ENCODE measurements around the gene FCHO2.

The FCHO2 gene

GRCh38 chr5:73115399-73116051 lies 159.7 kb downstream of the FCHO2 start:
- no peak for DNase-seq

DNA sequence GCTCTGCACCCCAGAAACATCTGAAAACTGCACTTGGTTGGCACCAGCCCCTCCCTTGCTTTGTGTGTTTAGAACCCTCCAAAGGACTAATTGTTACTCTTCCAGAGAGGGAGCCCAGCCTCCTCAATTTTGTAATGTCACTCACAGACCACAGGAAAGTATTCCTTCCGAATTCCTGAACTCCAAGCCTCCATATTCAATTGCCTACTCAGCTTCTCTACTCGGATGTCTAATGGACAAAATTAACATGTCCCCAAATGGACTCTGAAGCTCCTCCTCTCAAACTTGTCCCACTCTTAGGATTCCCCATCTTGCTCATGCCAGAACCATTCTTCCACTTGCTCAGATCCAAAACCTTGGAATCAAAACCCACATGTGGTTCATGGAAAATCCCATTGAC lies 160.7 kb downstream of the FCHO2 start:
- DNase-seq = no peak

DNA sequence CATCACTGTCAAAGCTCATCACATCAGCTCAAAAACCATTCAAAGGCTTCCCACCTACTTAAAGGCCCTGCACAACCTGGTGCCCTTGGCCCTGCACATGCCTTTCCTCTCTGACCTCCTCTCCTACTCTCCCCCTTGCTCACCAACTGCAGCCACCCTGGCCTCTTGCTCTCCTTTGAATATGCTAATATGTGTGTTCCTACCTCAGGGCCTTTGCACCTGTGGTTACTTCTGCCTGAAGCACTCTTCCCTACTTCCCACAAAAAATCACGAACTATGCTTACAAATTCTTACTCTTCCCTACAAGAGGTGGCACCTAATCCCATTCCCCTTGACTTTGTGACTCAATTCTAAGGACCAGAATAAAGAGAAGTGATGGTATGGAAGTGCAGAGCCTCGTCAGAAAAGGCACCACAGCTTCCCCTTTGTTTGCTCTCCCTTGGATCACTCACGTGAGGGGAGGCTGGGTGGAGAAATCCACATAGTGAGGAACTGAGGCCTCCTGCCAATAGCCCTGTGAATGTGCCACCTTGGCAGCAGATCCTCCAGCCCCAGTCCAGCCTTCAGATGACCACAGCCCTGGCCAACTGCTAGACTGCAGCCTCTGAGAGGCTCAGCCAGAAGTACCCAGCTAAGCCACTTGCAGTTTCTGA lies 161.4 kb downstream of the FCHO2 start:
- no peak for DNase-seq

DNA sequence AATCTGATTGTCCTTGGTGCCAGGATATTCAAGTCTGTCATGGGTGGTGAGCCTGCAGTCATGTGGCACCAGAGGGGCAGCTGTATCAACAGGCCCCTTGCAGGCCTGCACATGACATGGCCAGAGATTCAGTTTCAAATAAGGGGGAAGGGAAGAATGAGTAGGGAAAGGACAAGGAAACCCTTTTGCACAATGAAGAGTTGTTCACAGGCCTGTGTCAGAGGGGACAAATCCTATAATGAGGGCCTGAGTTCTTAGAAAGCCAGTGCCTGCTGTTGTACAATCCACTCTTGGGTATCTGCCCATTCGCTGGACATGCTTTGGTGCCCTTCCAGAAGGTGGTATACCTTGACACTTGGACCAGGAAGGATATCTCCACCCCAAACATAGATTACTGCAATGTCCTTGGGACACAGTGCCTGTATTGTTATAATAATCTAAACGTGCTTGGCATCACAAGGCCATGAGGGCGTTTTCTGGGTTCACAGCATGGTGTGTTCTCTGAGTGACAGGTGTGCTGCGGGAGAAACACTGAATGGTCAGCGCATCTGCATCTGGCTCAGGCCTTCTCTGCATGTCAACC lies 162.6 kb downstream of the FCHO2 start:
- no peak for DNase-seq

GRCh38 chr5:73119451-73120157 lies 163.8 kb downstream of the FCHO2 start:
- peak; percentile 14 for DNase-seq

DNA sequence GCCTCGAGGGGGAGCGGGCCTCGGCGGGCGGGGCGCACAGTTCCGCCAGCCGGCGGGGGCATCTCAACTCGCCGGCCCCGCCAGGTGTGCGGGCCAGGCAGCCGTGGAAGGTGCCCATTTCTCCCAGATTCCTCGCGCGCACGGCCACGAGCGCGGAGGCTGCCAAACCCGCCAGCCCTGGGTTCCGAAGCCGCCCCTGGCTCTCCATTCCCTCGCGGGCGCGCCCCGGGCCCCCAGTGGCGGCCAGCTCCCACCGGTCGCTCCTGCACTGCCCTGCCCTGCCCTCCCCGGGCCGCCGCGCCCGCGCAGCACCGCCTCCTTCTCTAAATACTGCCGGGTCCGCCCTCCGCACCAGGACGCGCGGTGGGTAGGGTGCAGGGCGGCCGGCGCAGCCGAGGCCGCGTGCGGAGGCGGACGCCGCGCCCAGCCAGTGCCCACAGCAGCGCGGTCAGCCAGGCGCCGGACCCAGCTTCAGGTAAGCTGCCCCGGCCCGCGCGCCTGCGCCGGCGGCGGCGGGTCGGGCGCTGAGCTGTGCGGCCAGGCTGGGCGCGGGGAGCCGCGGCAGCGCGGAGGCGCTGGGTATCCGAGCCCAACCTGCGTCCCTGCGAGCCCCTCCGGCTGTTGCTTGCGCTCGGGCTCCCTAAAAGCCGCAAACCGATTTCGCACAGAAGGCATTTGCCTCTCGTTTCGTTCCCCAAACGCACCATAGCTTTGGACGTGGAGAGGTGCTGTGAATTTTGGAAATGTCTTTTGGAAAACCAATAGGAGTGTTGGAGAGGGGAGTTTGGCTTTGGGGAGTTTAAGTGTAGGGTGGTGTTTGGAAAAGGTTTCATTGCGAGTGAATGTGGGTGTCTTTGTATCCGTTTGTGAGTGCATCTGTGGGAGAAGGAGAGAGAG lies 164.6 kb downstream of the FCHO2 start, which contains the start of gene TMEM171:
Gene TMEM171, plus strand, starts transcription at position 354 of the 897 bp plus-strand sequence. CDS start 2,799 bp downstream, outside the sequence.
- DNase-seq = no peak

GRCh38 chr5:73121119-73121463 lies 165.2 kb downstream of the FCHO2 start:
- DNase-seq = no peak

GRCh38 chr5:73122875-73123810 lies 167.3 kb downstream of the FCHO2 start:
- no peak for DNase-seq

GRCh38 chr5:73125289-73125688 lies 169.4 kb downstream of the FCHO2 start:
- DNase-seq = no peak

- no peak for DNase-seq
Measured at GRCh38 chr5:73126381-73126780, 170.5 kb downstream of the FCHO2 start.

DNA sequence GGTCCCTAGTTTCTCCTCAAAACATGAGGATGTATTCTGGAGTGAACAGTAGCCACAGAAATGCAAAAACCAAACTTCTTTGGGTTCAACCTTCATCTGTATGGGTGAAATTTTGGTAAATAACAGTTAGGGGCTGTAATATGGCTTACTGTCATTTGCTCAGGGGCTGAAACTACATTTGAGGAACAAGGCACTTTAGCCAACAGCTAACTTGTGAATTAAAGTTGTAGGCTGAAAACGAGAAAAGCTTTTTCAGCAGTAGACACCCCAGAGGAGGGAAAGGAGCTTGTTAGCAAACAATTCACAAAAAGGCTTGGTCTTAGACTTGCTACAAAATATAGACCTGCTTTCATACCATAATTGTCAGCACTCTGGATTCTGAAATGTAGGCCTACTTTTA lies 171.1 kb downstream of the FCHO2 start:
- no peak for DNase-seq

- DNase-seq = no peak
Measured at GRCh38 chr5:73129143-73129542, 173.3 kb downstream of the FCHO2 start.

DNA sequence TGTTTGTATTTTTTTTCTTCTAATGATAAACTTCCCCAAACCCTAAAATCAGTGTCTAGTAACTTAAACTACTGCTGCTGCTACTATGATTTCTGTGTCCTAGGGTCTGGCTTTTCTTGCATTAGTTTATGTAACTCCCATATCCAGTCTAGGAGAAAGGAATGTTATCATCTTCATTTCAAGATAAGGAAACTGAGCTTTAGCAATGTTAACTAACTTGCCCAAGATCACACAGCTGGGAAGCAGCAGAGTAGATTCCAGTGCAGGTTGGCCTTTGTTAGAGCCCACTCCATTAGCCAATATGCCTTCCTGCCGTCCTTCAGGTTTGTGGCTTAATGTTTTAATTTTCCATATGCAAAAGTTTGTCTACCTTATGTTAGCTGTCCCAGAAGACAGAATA lies 175.0 kb downstream of the FCHO2 start:
- DNase-seq = no peak

- no peak for DNase-seq
Measured at GRCh38 chr5:73131711-73132425, 176.0 kb downstream of the FCHO2 start.

DNA sequence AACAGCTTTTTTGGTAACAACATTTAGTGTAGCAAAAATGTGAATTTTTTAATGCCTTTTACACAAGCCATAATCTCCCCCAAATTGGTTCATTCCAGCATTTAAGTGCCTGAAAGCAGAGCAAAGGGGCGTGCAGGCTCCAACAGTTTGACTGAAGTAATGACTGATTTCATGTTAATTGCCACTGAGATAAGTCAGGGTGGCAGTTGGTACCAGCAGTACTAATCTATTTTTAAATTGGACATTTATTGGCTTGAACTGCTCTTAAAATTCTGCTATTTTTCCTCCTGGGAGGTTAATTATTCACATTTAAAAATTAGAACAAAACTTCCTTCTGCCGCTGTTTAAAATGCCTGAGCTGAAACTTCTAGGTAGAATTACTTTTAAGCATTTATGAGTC lies 176.9 kb downstream of the FCHO2 start:
- no peak for DNase-seq

DNA sequence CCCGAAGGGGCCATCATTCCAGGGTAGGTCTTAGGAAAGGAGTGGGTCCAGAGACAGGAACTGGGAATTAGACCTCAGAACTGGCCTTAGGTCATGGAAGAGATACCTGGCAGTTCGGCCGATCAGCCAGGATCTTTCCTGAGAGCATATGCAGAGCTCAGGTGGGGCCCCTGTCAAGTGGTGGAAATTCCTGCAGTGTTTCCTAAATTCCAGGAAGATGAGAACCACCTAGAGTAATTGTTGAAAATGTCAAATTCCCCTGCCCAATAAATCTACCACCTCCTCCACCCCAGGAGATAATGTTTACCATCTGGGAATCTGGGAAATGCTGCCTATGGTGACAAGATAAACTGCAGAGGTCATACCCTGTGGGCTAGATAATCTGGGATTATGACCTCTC lies 179.2 kb downstream of the FCHO2 start:
- no peak for DNase-seq

DNA sequence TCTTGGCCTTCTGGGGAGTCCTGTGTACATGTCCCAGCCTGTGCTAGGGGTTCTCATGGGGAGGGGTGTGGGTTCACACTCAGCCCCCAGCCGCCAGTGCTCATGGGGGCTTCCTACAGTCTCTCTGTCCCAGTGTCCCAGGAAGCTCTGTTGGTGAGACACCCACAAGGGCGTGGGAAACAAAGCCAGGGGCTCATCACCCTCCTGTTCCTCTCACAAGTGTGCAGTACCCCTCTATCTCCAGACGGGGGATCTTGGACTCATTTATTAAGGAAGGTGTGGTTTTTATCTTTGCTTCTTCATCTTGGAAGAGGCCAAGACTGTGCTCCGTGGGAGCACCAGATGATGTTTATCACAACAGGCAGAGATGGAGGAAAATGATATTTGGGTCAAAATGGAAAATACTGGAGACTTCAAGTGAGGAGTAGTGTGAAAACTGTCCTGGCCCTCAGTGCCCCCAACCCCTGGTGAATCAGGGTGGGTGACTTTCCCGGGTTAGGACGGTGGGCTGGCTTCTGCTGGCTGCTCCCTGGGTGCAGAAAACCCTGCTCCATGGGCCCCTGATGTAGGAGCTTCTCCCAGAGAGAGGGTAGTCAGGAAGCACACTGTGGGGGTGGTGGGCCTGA lies 179.7 kb downstream of the FCHO2 start:
- no peak for DNase-seq

GRCh38 chr5:73136055-73136562 lies 180.3 kb downstream of the FCHO2 start:
- DNase-seq = no peak

- no peak for DNase-seq
Measured at GRCh38 chr5:73137563-73138530, 182.0 kb downstream of the FCHO2 start.

Measured in NK-92 treated with Interleukin-12 subunit alpha and Interleukin-12 subunit beta, amount 100 ng/mL, for 24 hours (cell line).